Measurements from ENCODE around the gene LRFN2.

GRCh38 chr6:40520678-40521077 lies 66.5 kb downstream of the LRFN2 start:
- TF ChIP-seq CTCF (IDR thresholded peaks at IDR 0.05) (no peak), POLR2A (IDR thresholded peaks at IDR 0.05) (no peak)
